Measurements from ENCODE around the gene PRKAB2.
"Not testable (repeated sequence)": the region's sequence is repeated elsewhere in the genome, so short reads cannot be mapped to it uniquely, and the experiment has no call there.

PRKAB2 gene

GRCh38 chr1:147172168-147173016, at the start of gene PRKAB2:
TSS of gene PRKAB2 (minus strand) at chr1:147172470. CDS start at chr1:147172144, 326 bp downstream.
- peak; percentile 94 for DNase-seq

GRCh38 chr1:147218606-147219005, 46.3 kb upstream of the PRKAB2 start:
- no peak for DNase-seq

- no peak for DNase-seq
These were observed 44.9 kb upstream of the PRKAB2 start for GRCh38 chr1:147217141-147217540.

- no peak for DNase-seq
These were observed 43.9 kb upstream of the PRKAB2 start for GRCh38 chr1:147216124-147216523.

- DNase-seq = no peak
These were observed 43.3 kb upstream of the PRKAB2 start for GRCh38 chr1:147215540-147215916.

GRCh38 chr1:147214842-147215539, 42.7 kb upstream of the PRKAB2 start:
- DNase-seq = no peak

- DNase-seq = no peak
These were observed 42.1 kb upstream of the PRKAB2 start for GRCh38 chr1:147214325-147214724.

- DNase-seq = no peak
These were observed 41.0 kb upstream of the PRKAB2 start for GRCh38 chr1:147213271-147213670.

- DNase-seq = no peak
These were observed 39.3 kb upstream of the PRKAB2 start for GRCh38 chr1:147211577-147211976.

GRCh38 chr1:147210987-147211386, 38.7 kb upstream of the PRKAB2 start:
- no peak for DNase-seq

GRCh38 chr1:147209825-147210821, 37.9 kb upstream of the PRKAB2 start:
- no peak for DNase-seq

GRCh38 chr1:147208619-147209018, 36.3 kb upstream of the PRKAB2 start:
- DNase-seq = no peak

- no peak for DNase-seq
These were observed 34.9 kb upstream of the PRKAB2 start for GRCh38 chr1:147207192-147207591.

GRCh38 chr1:147204080-147204479, 31.8 kb upstream of the PRKAB2 start:
- DNase-seq = no peak

GRCh38 chr1:147202576-147202975, 30.3 kb upstream of the PRKAB2 start:
- no peak for DNase-seq

GRCh38 chr1:147201786-147202185, 29.5 kb upstream of the PRKAB2 start:
- DNase-seq = no peak

GRCh38 chr1:147201276-147201675, 29.0 kb upstream of the PRKAB2 start:
- no peak for DNase-seq

- DNase-seq = not testable (repeated sequence)
These were observed 25.1 kb upstream of the PRKAB2 start for GRCh38 chr1:147197324-147197723.

- no peak for DNase-seq
These were observed 17.2 kb upstream of the PRKAB2 start for GRCh38 chr1:147189514-147189913.

GRCh38 chr1:147185432-147185831, 13.2 kb upstream of the PRKAB2 start:
- no peak for DNase-seq

GRCh38 chr1:147177611-147178380, 5.5 kb upstream of the PRKAB2 start:
- no peak for DNase-seq
